Stimulated activated CD4-positive, alpha-beta T cell treated with anti-CD3 and anti-CD28 coated beads, Interleukin-1b, Interleukin-23, amount 100 ng/mL, for 1 hour (primary cell): Measurements from ENCODE around the gene NKX6-2.

ENCODE experiments used
- DNase-seq, 2 donors: peaks; one replicate each; pipeline ENCODE4 v3.0.0-alpha.2; 2020; ENCODE audit warnings: low read depth in 2 of 2

NKX6-2 gene

GRCh38 chr10:132738454-132739224, 47.3 kb downstream of the NKX6-2 start:
- no peak for DNase-seq

- no peak for DNase-seq
Measured at GRCh38 chr10:132737390-132738048, 48.4 kb downstream of the NKX6-2 start.

GRCh38 chr10:132735923-132736391, 50.0 kb downstream of the NKX6-2 start:
- DNase-seq: no peak

GRCh38 chr10:132735341-132735775, 50.6 kb downstream of the NKX6-2 start:
- DNase-seq: no peak

- DNase-seq: no peak
Measured at GRCh38 chr10:132733926-132734325, 52.0 kb downstream of the NKX6-2 start.
